GM18517 (cell line): ENCODE measurements around the gene ARHGEF4.
"Not testable (repeated sequence)": the region's sequence is repeated elsewhere in the genome, so short reads cannot be mapped to it uniquely, and the experiment has no call there.

Experiments used
- ATAC-seq: cut with Tn5 transposase; IDR thresholded peaks from one replicate; pipeline ENCODE4 v1.9.1; 2021; ENCODE audit warnings: mild to moderate bottlenecking, moderate library complexity; ENCODE audit not compliant: unreplicated experiment

The ARHGEF4 gene

DNA sequence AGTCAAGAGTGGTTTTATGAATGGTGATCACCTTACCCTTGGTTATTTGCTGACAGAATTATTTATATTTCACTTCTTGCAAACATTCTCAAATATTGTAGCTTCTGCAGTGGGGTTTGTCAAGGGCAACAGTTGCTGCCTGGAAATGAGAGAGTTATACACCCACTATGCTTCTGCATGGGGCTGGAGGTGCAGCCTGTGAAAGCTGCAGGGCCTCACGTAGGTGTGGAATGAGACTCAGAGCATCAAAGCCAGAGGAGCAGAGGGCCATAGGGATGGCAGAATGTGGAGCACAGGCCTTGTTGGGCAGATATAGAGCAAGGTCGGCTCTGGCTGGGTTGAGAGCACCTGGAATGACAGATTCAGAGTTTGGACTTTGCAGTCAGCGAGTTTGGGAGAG lies 128.2 kb downstream of the ARHGEF4 start:
- ATAC-seq, result no peak

- ATAC-seq, result no peak
Observed at GRCh38 chr2:130966149-130966774, 129.5 kb downstream of the ARHGEF4 start.

DNA sequence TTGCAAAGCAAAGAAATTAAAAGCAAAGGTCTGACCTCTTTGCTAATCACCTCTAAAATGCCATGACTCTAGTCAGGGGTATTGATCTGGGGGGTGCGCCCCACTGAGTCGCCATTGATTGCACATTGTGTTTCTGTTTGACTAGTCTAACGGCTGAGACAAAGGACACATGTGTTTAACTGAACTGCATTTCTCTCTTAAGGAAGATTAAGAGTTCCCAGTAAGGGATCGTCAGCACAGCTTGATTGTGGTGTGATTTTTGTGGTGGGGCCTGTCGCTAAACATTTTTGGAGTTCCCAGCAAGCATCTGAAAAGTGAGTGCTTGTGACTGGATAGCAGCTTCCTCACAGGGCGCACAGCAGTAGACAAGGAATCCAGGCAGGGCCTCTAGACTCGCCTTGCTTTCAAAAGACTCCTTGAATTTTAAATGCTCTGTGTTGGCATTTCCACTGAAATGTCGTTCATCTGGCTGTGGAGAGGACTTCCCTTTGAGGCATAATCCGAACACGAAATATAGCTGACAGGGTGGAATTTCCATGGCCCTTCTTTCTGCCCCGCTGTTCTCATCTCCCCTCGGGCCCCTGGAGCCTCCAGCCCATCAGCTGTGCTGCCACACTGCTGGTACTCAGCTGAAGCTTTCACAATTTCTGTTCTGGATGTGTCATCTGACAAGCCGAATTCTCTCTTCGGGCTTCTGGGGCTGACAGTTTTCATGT lies 130.2 kb downstream of the ARHGEF4 start:
- no peak for ATAC-seq

DNA sequence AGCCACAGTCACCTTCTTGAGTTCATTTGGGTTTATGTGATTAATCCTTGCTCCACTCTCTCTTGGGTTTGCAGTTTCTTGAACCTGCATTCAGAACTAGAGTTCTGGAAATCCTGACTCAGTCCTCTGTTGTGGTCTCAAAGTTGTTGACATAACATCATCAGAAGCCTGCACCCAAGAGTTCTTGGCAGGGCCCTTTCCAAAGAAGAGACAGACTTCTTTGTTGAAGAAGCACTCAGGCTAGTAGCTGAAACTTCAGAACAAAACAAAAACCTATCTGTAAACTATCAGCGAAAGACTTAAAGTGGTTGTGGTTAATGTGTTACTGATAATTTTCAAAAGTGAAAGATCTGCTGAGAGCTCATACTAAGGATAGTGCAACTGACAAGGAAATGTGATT lies 135.7 kb downstream of the ARHGEF4 start:
- no peak for ATAC-seq

DNA sequence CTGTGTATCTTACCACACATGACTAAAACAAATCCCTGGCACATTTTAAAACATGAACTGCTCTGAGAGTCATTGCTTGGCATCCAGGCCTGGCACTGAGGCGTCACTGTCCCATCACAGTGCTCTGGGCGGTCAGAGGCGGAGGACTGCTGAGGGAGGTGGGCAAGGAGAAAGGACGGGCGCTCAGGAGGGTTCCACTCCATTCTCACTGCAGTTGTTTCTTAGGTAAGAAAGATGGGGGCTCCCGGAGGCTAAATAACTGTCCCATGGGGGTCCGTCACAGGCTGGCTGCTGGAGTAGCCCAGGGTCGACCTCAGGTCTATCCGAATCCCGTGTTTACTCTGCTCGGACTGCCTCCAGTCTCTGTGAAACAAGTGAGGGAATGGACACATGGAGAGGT lies 139.0 kb downstream of the ARHGEF4 start:
- no peak for ATAC-seq

GRCh38 chr2:130976591-130977237 lies 140.0 kb downstream of the ARHGEF4 start:
- ATAC-seq, result no peak

GRCh38 chr2:130977461-130978050 lies 140.8 kb downstream of the ARHGEF4 start:
- no peak for ATAC-seq

- ATAC-seq, result no peak
Observed at GRCh38 chr2:130981667-130982066, 145.0 kb downstream of the ARHGEF4 start.

DNA sequence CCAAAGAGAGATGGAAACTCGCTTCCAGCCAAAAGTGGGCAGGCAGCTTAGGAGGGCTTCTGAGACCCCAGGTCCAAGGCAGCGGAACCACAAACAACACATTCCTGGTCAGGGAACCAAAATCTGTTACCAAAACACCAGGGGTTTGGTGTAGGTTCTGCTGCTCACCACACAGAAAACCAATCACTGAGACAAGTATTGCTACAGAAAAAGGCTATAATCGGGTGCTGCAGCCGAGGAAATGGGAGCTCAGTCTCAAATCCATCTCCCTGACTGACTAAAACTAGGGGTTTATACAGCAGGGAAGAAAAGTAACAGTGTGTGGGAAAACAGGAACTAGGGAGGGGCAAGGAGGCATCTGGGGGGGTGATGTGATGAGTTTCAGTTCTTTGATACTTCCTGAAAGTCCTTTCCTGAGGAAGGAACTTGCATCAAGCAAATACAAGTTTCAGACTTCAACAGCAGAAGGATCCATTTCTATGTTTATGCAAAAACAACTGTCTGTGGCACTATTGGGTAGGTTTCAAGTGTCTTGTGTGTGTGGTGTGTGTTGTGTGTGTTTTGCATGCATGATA lies 148.6 kb downstream of the ARHGEF4 start:
- ATAC-seq, result no peak

DNA sequence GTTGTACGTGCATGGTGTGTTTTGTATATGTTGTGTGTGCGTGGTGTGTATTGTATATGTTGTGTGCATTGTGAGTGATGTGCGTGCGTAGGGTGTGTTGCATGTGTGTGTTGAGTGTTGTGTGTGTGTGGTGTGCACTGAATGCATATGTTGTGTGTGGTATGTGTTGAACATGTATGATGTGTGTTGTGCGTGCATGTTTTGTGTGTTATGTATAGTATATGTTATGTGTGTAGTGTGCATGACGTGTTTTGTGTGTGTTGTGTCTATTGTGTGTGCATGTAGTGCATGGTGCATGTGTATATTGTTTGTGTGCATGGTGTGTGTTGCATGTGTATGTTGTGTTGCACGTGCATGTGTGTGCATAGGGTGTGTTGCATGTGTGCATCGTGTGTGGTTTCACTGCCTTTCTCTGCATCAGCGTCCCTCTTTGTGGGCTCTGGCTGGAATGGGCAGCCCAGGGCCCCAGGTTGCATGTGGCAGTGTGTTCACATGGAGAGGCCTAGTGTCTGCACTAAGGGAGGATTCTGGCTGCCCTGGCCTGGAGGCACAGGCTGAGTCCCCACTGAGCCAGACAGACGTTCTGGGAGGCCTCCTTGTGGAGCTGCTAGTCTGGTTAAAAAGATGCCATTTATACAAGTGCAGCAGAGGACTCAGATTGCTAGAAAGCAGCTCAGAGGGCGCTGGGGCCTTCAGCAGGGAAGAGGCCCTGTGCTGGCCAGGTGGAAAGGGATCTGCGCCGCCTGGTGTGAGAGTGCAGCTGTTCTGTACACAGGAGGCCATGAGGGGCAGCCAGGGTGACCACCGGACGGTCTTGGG lies 149.3 kb downstream of the ARHGEF4 start:
- no peak for ATAC-seq

GRCh38 chr2:130986890-130987493 lies 150.3 kb downstream of the ARHGEF4 start:
- ATAC-seq, result no peak

- no peak for ATAC-seq
Observed at GRCh38 chr2:130987519-130988425, 151.1 kb downstream of the ARHGEF4 start.

DNA sequence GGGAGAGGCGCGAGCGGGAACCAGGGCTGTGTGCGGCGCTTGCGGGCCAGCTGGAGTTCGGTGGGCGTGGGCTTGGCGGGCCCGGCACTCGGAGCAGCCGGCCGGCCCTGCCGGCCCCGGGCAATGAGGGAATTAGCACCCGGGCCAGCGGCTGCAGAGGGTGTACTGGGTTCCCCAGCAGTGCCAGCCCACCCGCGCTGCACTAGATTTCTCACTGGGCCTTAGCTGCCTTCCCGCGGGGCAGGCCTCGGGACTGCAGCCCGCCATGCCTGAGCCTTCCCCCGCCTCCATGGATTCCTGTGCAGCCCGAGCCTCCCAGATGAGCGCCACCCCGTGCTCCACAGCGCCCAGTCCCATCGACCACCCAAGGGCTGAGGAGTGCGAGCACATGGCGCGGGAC lies 154.7 kb downstream of the ARHGEF4 start:
- ATAC-seq, result not testable (repeated sequence)

DNA sequence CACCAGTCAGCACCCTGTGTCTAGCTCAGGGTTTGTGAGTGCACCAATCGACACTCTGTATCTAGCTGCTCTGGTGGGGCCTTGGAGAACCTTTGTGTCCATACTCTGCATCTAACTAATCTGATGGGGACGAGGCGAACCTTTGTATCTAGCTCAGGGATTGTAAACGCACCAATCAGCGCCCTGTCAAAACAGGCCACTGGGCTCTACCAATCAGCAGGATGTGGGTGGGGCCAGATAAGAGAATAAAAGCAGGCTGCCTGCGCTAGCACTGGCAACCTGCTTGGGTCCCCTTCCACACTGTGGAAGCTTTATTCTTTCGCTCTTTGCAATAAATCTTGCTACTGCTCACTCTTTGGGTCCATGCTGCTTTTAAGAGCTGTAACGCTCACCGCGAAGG lies 155.3 kb downstream of the ARHGEF4 start:
- not testable (repeated sequence) for ATAC-seq

- no peak for ATAC-seq
Observed at GRCh38 chr2:130996691-130997090, 160.0 kb downstream of the ARHGEF4 start.

GRCh38 chr2:130997198-130997597 lies 160.5 kb downstream of the ARHGEF4 start:
- no peak for ATAC-seq

GRCh38 chr2:130998561-130998960 lies 161.8 kb downstream of the ARHGEF4 start:
- ATAC-seq, result no peak

DNA sequence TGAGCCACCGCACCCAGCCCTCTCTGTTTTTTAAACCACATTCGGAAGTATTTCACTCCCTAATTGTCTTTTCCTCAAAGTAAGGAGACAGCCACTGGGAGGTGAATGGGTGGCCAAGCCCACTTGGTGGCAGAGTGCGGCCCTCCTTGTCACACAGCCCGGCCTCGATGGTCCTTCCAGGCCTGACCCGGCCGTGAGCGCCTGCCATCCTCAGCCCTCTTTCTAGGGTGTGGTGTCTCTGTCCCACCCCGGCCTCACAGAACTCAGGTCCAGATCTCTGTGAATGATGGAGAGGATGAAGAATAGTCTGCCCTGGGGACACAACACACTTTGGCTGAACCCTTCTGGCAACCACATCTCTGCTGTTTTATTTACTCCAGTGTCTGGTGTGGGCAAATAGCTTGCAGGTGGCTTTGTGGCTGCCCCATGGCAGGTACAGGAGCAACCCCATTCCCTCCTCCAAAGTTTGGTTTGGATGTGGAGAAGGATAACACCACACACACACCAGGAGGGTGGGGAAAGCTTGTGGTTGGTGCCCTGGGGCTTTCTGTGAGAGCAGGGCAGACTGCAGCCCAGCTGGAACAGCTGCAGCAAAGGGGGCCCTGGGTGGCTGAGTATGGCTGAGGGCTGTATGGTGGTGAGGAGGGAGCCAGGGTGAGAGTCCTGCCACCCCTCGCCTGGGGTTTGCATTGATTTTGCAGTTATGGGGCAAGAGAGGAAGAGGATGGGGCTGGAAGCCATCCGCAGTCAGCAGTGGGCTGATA lies 167.9 kb downstream of the ARHGEF4 start:
- ATAC-seq, result no peak
